NCI-H2107 treated with DMSO at 0.1 percent for 48 hours (cell line): Measurements from ENCODE around the gene STON2.
"Not testable (repeated sequence)": the region's sequence is repeated elsewhere in the genome, so short reads cannot be mapped to it uniquely, and the experiment has no call there.

Experiments
- DNase-seq: peaks from one replicate; lab custom pipeline; 2025; ENCODE audit not compliant: unreplicated experiment; lab: John Stamatoyannopoulos, UW

The STON2 gene

DNA sequence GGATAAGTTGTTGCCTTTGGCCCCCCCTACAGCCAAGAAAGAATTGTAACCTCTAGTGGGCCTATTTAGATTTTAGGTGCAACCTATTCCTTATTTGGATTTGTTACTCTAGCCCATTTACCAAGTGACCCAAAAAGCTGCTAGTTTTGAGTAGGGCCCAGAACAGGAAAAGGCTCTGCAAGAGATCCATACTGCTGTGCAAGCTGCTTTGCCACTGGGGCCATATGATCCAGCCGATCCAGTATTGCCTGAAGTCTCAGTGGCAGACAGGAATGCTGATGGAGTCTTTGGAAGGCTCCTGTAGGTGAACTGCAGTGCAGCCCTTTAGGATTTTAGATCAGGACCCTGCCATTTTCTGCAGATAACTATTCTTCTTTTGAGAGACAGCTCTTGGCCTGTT, 166.5 kb downstream of the STON2 start:
- no peak for DNase-seq

DNA sequence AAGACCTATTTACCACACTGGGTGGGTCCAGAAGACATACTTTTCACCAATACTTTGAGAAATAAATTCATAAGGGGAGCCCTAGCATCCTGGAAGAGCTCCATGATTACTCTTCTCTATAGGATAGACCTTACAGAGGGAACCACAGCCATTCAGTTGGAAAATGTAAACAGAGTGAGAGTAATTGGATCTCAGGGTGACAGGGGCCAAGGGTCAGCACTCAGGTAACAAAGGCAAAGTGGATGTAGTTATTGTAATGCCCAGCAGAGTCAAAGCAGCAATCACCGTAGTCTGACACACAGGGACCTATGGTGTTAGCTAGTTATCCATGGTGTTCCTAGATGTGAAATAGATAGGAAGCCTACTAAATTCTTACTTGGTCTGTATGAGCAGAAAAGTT, 168.6 kb downstream of the STON2 start:
- no peak for DNase-seq

DNA sequence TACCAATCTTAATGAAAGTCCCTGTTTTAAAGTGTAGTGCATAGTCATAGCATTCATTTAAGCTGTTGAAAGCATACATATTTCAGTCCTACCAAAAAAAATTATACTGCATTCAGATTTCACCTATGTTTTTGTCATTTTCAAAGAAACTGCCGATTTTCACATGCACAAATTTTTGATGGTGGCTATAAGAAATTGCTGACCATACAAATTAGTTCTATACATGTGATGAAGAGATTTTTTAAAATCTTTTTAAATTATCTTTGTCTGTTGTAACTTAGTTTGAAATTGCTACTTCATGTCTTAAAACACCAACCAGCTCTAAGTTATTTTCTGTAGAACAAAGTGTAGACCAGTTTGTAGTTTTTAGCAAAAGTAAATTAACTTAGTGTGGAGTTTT, 175.9 kb downstream of the STON2 start:
- DNase-seq, result no peak

DNA sequence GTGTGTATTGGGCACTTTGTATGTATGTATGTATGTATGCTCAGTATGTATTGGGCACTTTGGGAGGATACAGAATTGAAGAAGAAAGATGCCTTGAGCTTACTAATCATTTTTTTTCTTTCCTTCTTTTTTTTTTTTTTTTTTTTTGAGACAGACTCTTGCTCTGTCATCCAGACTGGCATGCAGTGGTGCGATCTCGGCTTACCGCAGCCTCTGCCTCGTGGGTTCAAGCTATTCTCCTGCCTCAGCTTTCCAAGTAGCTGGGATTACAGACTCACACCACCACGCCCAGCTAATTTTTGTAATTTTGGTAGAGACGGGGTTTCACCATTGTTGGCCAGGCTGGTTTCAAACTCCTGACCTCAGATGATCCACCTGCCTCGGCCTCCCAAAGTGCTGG, 176.3 kb downstream of the STON2 start:
- not testable (repeated sequence) for DNase-seq

DNA sequence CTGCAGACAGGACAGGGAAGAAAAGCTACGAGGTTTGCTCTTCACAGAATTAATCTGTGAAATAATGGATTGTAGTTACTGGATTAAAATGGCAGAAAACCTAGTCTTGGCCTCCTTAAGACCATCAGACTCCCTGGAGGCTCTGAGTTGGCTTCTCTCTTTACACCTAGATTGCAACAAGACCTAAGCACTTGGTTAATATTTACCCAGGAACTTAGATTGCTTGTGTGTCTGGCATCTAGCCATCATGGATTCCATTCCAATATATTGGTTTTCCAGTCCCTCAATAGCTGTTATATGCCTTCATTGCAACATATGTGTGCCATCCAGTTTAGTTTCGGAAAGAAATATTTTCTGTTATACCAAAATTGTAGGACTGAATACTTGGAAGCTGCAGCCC, 177.4 kb downstream of the STON2 start:
- DNase-seq, result no peak

DNA sequence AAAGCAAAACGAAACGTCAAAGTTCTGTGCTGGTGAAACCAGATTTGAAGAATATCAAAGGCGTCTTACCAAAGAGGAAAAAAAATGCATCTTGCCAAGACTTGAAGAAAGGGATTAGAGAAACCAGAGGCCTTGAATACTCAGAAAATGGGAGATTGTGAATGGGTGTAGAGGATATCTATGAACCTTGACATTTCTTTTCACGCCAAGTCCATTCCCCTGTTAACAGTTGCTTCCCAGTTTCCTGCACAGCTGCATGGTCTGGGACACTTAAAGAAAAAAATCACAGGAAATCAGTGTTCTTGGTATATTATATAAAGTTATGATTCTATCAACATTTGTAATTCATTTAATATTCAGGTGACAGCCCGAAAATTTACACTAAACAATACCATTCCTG, 178.0 kb downstream of the STON2 start:
- no peak for DNase-seq

DNA sequence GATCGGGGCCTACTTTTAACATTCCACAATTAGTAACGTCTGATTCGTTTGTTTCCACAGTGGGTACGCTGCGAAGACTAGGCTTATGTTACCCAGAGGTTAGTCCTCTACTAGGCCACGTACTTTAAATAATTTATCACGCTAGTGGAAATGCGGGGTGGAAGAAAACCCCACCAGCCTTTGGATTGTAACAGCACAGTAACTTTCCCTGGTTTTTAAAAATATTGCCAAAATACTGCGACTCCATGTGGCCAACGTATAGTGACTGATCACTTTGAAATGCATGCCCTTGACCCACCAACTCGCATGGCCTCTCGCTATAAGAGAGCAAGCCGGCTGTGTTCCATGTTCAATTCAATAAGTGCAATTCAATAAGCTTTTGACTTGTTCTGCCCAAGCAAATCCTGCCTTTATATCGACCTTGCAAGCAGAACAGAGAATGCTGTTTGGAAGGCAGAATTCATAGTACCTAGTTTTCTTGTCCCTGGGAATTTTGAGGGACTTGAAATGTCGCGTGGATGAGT, 178.5 kb downstream of the STON2 start:
- DNase-seq, result no peak

DNA sequence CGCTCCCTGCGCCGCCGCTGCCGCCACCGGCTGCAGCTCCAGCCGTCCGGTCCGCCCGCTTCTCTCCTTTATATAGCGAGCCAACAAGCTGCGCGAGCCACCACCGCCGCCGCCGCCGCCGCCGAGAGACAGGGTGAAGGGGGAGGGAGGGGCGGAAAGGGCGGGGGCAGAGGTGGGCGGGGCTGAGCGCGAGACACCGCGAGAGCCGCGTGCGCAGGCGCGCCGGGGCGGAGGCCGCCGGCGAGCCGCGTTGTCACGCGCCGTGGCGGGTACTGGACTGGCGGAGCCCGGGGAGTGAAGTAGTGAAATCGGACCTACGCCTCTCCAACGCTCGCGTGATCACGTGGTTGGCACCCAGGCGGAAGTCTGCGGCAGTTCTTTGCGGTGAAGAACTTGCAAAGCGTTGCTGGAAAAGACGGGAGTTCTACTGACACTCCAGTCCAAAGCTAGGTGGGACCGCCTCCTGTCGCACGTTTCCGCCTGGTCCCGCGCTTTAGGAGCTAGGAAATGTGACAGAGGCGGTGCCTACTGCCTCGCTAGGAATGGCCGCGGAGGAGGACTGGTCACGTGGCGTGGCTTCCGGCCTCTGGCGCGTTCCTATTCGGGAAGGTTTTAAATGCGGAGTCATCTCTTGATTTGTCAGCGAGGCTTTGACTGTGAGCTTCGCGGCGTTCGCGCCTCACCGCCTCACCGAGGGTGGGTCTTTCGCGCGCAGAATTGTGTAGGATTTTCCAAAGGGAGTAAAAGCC, 179.1 kb downstream of the STON2 start, which contains the start of gene GTF2A1:
GTF2A1 (minus strand) TSS at position 130 of the 749 bp plus-strand sequence. CDS start 441 bp downstream, outside the sequence.
- peak; percentile 100 for DNase-seq

DNA sequence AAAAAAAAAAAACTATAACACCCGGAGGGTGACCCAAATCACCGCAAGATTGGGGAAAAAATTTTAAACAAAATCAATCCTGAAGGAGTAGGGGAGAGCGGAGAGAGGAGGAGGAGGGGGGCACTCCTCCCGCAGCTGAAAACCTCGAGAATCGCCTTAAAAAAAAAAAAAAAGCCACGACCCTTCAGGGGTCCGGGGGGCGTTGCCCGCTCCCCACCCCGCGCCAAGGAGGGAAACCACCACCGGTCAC, 179.6 kb downstream of the STON2 start:
- DNase-seq, result no peak

DNA sequence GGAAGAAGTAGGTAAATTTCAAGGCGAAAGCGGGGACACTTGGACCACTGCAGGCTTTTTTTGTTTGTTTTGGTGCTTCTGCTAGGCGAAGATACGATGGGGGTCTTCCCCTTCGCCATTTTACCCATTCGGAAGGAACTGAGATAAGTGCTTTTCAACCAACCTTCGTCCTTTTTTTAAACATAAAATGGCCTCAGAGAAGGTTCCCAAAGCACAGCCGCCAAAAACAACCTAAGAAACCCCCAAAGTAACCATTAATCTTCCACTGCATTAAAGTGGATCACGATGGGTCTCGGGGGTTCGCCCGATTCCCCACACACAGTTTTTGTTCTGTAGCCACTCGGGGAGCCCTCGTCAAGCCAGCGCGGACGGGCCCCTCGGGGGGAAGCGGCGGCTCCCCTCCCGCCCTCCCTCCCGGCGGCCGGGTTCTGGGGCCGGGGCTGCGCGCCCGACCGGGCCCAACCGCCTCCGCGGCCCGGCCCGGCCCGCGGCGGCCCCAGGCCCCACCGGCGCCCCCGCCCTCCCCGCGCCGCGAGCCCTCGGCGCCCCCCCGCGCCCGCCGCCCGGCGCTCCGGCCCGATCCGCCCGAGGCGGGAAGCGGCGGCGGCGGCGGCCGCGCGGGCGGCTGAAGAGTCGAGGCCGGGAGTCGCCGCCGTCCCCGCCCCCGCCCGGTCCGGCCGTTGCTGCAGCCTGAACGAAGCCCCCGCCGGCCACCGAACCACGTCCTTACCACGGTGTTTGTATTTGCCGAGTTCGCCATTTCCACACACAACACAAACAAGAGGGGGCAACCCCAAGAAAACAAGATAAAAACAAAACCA, 180.2 kb downstream of the STON2 start:
- DNase-seq, result peak; percentile 40

DNA sequence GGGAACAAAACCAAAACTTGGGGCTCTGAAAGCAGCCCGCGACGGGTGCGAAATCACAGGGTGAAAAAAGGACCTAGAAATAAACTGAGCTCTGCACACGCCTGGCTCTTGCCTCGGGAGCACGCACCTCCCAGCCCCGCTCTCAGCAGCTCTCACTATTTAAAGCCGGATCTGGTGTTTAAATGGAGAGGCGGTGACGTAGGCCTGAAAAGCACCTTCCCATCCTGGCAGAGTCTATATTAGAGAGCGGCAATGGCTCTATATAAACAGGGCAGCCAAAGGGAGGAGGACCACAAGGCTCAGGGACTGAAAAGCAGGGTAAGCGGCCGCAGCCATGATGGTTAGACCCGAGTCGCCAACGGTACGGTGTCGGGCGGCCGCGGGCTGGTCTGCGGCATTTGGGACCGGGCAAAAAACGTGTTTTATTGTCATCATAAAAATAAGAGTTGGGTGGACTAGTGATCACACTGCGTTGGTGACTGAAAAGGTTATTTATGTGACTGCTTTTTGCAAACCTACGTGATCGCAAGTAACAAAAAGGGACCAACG, 180.8 kb downstream of the STON2 start:
- peak; percentile 99 for DNase-seq

DNA sequence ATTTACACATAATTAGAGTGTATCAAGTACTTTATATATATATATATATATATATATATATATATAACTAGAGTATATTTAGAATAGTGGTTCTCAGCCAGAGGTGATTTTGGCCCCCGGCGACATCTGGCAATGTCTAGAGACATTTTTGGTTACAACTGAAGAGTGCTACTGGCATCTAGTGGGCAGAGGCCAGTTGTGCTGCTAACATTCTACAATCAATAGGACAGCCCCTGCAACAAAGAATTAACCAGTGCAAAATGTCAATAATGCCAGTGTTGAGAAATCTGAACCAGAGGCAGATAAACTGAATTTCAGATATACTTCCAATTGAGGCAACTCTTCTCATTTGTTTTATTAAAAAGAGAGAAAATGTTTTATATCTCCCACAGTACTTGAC, 188.3 kb downstream of the STON2 start:
- peak; percentile 20 for DNase-seq
